Colonic mucosa (tissue), 4 donors: ENCODE measurements around the gene TAF5. TPM values are rescaled to one million over a fixed set of nuclear protein-coding genes. Genes with fewer than 3 reads are reported as not detected.

Experiments
- DNase-seq: peaks from one replicate; pipeline ENCODE4 v3.0.0-alpha.2; 2020
- H3K27ac ChIP-seq: fragments of 200-600 bp; one replicate; pipeline ENCODE4 v1.8.0; 2021
- H3K27me3 ChIP-seq: fragments of 200-600 bp; one replicate; pipeline ENCODE4 v1.8.0; 2021
- H3K36me3 ChIP-seq: fragments of 200-600 bp; one replicate; pipeline ENCODE4 v1.8.0; 2021
- H3K4me1 ChIP-seq: fragments of 200-600 bp; one replicate; pipeline ENCODE4 v1.8.0; 2021; ENCODE audit warnings: mild to moderate bottlenecking
- H3K4me3 ChIP-seq: fragments of 200-600 bp; one replicate; pipeline ENCODE4 v1.8.0; 2021
- H3K9ac ChIP-seq, 2 donors: one replicate each; pipeline ENCODE4 v1.7.0; 2013; ENCODE audit warnings: control low read depth in 2 of 2, low read depth in 2 of 2, low read length in 2 of 2
- H3K9me3 ChIP-seq: fragments of 200-600 bp; one replicate; pipeline ENCODE4 v1.8.0; 2021
- intact Hi-C: fragments of 100-400 bp; cut with DNase I; formaldehyde crosslinking; loops from one replicate; pipeline ENCODE4 v1.14.1; 2022
- total RNA-seq, 2 donors: library from RNA; stranded (reverse); fragmentation: NEBNext Ultra II Directional in 1 of 2; extraction: Animal tissue kit (Norgen Biotek cat#: 25700) in 1 of 2; gene quantifications; one replicate each; pipeline ENCODE4 v1.2.1, GENCODE V29; 2021
- TF ChIP-seq, protein P1 (sequence below): fragments of 200-600 bp; IDR thresholded peaks from one replicate; pipeline ENCODE4 v1.8.0; 2022; ENCODE audit warnings: antibody characterized with exemption, mild to moderate bottlenecking
- donor health status: healthy.
- donor health status: DM: no; HTN: no; CAD: no.
- donor health status: DM: no; HTN: no; CAD: no.

The TAF5 gene
- total RNA-seq, 2 donors from 2014 or later = 5.5 to 10.3 TPM

DNA sequence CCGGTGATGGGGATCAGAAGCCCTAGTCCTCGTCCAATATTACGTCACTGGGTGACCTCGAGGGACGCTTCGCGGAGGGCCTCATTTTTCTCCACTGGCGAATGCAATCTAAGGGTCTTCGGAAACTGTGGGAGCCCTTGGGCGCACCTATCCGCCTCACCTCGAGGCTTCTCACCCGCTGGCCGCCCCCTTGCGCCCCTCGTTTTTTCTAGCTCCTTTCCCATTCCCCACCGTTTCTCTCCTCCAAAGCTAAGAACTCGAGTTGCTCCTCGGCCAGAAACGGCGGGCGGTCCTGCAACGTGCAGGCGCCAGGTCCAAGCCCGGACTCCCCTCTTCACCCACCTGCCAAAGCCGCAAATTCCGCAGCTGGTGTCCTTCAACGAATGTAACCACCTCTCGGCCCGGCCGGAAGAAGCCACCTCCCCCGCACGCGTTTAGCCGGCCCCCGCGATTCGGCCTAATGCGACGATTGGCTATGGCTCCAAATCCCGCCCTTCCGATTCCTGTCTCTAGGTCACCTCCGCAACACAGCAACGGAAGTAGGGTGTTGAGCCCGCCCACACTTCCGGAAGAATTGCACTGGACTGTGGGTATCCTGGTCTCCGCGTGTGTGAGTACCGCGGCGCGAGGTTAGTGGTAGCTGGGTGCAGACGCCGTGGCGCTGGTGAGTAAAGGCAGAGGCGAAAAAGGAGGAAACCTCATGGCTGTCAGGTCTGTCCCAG lies 28.5 kb downstream of the TAF5 start, which contains the start of the genes ATP5MK and PDCD11:
Gene ATP5MK, minus strand, starts transcription at position 409 of the 722 bp plus-strand sequence. CDS start 4,018 bp downstream, outside the sequence.
Gene PDCD11, plus strand, starts transcription at position 560 of the 722 bp plus-strand sequence. CDS start 1,801 bp downstream, outside the sequence.
- Histone ChIP-seq H3K27me3 (no peaks in the 10 kb centered on the region), H3K36me3 (no peaks in the 10 kb centered on the region), H3K9ac (peak within 1 kb of the TSS; percentile 96), H3K4me3 (peak within 1 kb of the TSS; percentile 95), H3K27ac (peak within 1 kb of the TSS; percentile 56), H3K9me3 (no peaks in the 10 kb centered on the region), H3K4me1 (peaks cover 14% of the 10 kb centered on the region)
- TF ChIP-seq, protein P1, sequence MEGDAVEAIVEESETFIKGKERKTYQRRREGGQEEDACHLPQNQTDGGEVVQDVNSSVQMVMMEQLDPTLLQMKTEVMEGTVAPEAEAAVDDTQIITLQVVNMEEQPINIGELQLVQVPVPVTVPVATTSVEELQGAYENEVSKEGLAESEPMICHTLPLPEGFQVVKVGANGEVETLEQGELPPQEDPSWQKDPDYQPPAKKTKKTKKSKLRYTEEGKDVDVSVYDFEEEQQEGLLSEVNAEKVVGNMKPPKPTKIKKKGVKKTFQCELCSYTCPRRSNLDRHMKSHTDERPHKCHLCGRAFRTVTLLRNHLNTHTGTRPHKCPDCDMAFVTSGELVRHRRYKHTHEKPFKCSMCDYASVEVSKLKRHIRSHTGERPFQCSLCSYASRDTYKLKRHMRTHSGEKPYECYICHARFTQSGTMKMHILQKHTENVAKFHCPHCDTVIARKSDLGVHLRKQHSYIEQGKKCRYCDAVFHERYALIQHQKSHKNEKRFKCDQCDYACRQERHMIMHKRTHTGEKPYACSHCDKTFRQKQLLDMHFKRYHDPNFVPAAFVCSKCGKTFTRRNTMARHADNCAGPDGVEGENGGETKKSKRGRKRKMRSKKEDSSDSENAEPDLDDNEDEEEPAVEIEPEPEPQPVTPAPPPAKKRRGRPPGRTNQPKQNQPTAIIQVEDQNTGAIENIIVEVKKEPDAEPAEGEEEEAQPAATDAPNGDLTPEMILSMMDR = no peak
- DNase-seq = peak; percentile 99
- intact Hi-C loops = no loop called here

GRCh38 chr10:103396789-103397087 lies 29.0 kb downstream of the TAF5 start:
- no peaks in the 10 kb centered on the region for H3K36me3 ChIP-seq
- H3K9ac ChIP-seq = peak overlapping the region; percentile 90 to 96
- intact Hi-C loops = no loop called here
- peaks cover 14% of the 10 kb centered on the region for H3K4me1 ChIP-seq
- DNase-seq = no peak
- TF ChIP-seq, protein P1 = no peak
- no peaks in the 10 kb centered on the region for H3K9me3 ChIP-seq
- no peaks in the 10 kb centered on the region for H3K27me3 ChIP-seq
- peak overlapping the region; percentile 56 for H3K27ac ChIP-seq
- peak overlapping the region; percentile 95 for H3K4me3 ChIP-seq

DNA sequence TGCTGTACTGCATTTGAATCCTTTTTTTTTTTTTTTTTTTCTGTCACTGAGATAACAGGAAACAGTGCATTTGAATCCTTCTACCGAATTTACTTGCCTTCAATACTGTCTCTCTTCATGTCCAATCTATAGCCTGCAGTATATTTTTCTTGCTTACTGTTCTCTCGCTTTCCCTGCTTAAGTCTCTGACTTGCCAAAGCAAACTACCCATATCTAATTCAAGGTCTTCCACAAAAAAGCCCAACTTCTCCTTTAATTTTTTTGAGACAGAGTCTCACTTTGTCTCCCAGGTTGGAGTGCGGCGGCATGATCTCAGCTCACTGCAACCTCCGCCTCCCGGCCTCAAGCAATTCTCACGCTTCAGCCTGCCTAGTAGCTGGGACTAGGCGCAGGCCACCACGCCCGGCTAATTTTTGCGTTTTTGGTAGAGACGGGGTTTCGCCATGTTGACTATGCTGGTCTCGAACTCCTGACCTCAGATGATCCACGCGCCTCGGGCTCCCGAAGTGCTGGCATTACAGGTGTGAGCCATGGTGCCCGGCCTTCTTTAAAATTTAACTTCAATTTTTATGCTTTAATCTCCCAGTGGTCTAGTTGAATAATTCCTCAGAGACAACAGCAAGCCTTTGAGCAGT lies 29.5 kb downstream of the TAF5 start:
- no peak overlapping the region for H3K27ac ChIP-seq
- no peak for DNase-seq
- no peaks in the 10 kb centered on the region for H3K36me3 ChIP-seq
- intact Hi-C loops = no loop called here
- H3K4me1 ChIP-seq = peaks cover 14% of the 10 kb centered on the region
- TF ChIP-seq, protein P1 = no peak
- H3K4me3 ChIP-seq = peak overlapping the region; percentile 95
- no peaks in the 10 kb centered on the region for H3K9me3 ChIP-seq
- H3K9ac ChIP-seq = peak overlapping the region; percentile 90 to 96
- H3K27me3 ChIP-seq = no peaks in the 10 kb centered on the region

GRCh38 chr10:103413564-103413963 lies 45.8 kb downstream of the TAF5 start:
- Histone ChIP-seq H3K4me1 (no peaks in the 10 kb centered on the region), H3K27ac (no peak overlapping the region), H3K27me3 (no peaks in the 10 kb centered on the region), H3K4me3 (no peak overlapping the region), H3K9me3 (no peaks in the 10 kb centered on the region), H3K36me3 (peaks cover 28% of the 10 kb centered on the region), H3K9ac (no peak overlapping the region)
- intact Hi-C loops = loop anchor here (10.0 kb wide), 1 partner anchor 181 kb away; no protein-coding TSS in a partner anchor
- TF ChIP-seq, protein P1 = no peak
- no peak for DNase-seq

GRCh38 chr10:103415581-103415980 lies 47.8 kb downstream of the TAF5 start:
- Histone ChIP-seq H3K27ac (no peak overlapping the region), H3K9ac (no peak overlapping the region), H3K27me3 (no peaks in the 10 kb centered on the region), H3K4me3 (no peak overlapping the region), H3K4me1 (no peaks in the 10 kb centered on the region), H3K36me3 (peaks cover 42% of the 10 kb centered on the region), H3K9me3 (no peaks in the 10 kb centered on the region)
- no peak for DNase-seq
- TF ChIP-seq, protein P1 = no peak
- intact Hi-C loops = loop anchor here (10.0 kb wide), 1 partner anchor 179 kb away; no protein-coding TSS in a partner anchor
